ENCODE measurements around the gene SLC25A51. TPM values are rescaled to one million over a fixed set of nuclear protein-coding genes. Genes with fewer than 3 reads are reported as not detected.

Gene SLC25A51
- polyA plus RNA-seq, 3 donors from 2014 or later, result 3.6 to 12.5 (median 10.7) TPM

DNA sequence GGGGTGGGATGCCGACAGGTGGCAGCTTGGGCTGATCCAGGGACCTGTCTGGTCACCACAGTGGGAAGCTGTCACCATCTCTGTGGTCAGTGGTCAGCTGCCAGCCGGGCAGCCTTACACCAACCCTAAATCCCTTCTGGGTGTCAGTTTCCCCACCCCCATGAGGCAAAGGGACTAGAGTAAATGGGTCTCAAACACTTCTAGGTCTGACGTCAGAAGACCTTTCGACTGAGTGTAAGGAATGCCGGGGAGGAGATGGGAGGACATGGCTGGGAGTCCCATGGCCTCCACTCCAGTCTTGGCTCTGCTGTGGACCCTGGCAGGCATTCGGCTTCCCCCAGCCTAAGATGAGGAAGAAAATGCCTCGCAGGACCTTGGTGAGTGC lies 40.3 kb upstream of the SLC25A51 start:
- Mint-ChIP-seq H3K4me1 (no peaks in the 10 kb centered on the region), H3K27ac (no peak overlapping the region), H3K36me3 (peaks cover 0 to 8% (median 0%) of the 10 kb centered on the region in 3 donors), H3K27me3 (ENCODE audit: low read depth in 3 of 3) (peaks cover 0 to 4% (median 3%) of the 10 kb centered on the region in 3 donors), H3K9me3 (no peaks in the 10 kb centered on the region), H3K4me3 (no peak overlapping the region)
- no peak for DNase-seq

- Mint-ChIP-seq H3K9me3 (no peaks in the 10 kb centered on the region), H3K27me3 (ENCODE audit: low read depth in 3 of 3) (peaks cover 0 to 4% (median 3%) of the 10 kb centered on the region in 3 donors), H3K4me1 (no peaks in the 10 kb centered on the region), H3K4me3 (no peak overlapping the region), H3K27ac (no peak overlapping the region), H3K36me3 (peaks cover 0 to 8% (median 0%) of the 10 kb centered on the region in 3 donors)
- DNase-seq, result no peak
These were observed 39.7 kb upstream of the SLC25A51 start for GRCh38 chr9:37943345-37944265.

GRCh38 chr9:37942621-37943344 lies 38.9 kb upstream of the SLC25A51 start:
- Mint-ChIP-seq H3K4me3 (no peak overlapping the region), H3K9me3 (no peaks in the 10 kb centered on the region), H3K36me3 (peaks cover 0 to 8% (median 0%) of the 10 kb centered on the region in 3 donors), H3K4me1 (no peaks in the 10 kb centered on the region), H3K27me3 (ENCODE audit: low read depth in 3 of 3) (peaks cover 0 to 4% (median under 1%) of the 10 kb centered on the region in 3 donors), H3K27ac (peak overlapping the region in 1 of 6 donors; percentile 16)
- no peak for DNase-seq

- no peak overlapping the region for H3K27ac Mint-ChIP-seq
- H3K4me3 Mint-ChIP-seq, result no peak overlapping the region
These were observed 37.3 kb upstream of the SLC25A51 start for GRCh38 chr9:37941253-37941652.

DNA sequence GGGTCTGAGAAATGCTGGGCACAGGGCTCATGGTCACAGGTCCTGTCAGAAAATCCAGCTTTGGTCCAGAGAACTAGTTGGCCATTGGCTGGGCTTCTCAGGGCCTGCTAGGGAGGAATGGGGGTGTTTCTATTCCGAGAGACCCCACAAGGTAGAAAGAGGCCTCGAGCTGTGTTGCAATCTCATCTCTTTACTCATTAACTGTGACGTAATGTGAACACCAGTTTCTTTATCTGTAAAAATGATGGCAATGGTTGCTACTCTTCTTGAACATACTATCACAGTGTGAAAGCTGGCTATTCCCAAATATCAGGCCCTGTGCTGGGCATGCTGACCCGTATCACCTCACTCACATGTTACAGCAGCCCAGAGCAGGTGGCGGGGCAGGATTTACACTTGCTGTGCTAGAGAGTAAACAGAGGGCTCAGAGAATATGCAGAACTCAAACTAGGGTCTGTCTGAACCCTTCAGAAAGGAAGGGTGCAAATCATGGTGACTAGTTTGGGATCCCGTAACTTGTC lies 35.7 kb upstream of the SLC25A51 start:
- Mint-ChIP-seq H3K27ac (no peak overlapping the region), H3K4me1 (no peaks in the 10 kb centered on the region), H3K4me3 (no peak overlapping the region), H3K27me3 (ENCODE audit: low read depth in 3 of 3) (peaks cover 0 to 4% (median 2%) of the 10 kb centered on the region in 3 donors), H3K9me3 (no peaks in the 10 kb centered on the region), H3K36me3 (peaks cover 0 to 5% (median 0%) of the 10 kb centered on the region in 3 donors)
- no peak for DNase-seq

More at GRCh38 chr9:37941253-37941652, 37.3 kb upstream of the SLC25A51 start:
- Mint-ChIP-seq H3K4me1 (no peaks in the 10 kb centered on the region), H3K27me3 (ENCODE audit: low read depth in 3 of 3) (peaks cover 0 to 4% (median 0%) of the 10 kb centered on the region in 3 donors), H3K36me3 (peaks cover 0 to 8% (median 0%) of the 10 kb centered on the region in 3 donors), H3K9me3 (no peaks in the 10 kb centered on the region)
- DNase-seq, result no peak

- Mint-ChIP-seq H3K27ac (no peak overlapping the region), H3K9me3 (no peaks in the 10 kb centered on the region)
These were observed 34.4 kb upstream of the SLC25A51 start for GRCh38 chr9:37938121-37938891.

DNA sequence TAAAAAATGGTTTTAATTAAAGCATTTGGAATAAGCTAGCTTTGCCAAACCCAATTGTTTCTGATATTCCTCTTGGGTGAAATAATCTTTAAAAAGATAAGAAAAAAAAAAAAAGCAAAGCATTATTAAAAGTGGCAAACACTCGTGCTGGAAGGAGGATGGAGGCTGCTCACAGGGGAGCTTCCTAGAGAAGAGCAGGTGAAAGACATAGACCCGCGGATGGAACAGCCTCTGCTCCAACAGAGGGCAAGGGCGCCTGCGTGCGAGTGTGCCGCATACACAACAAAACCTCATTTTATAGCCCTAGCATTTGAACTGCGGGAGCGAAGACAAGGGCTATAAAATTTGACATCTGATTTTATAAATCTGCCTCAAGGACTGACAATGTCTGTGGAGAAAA lies 33.4 kb upstream of the SLC25A51 start:
- Mint-ChIP-seq H3K4me1 (no peaks in the 10 kb centered on the region), H3K27me3 (ENCODE audit: low read depth in 3 of 3) (peaks cover 0 to 4% (median 2%) of the 10 kb centered on the region in 3 donors), H3K27ac (no peak overlapping the region), H3K4me3 (no peak overlapping the region), H3K9me3 (no peaks in the 10 kb centered on the region), H3K36me3 (peaks cover 0 to 5% (median 0%) of the 10 kb centered on the region in 3 donors)
- no peak for DNase-seq

More at GRCh38 chr9:37938121-37938891, 34.4 kb upstream of the SLC25A51 start:
- no peaks in the 10 kb centered on the region for H3K4me1 Mint-ChIP-seq
- no peak for DNase-seq
- H3K4me3 Mint-ChIP-seq, result no peak overlapping the region
- peaks cover 0 to 4% (median 2%) of the 10 kb centered on the region in 3 donors for H3K27me3 Mint-ChIP-seq (ENCODE audit: low read depth in 3 of 3)
- peaks cover 0 to 5% (median 0%) of the 10 kb centered on the region in 3 donors for H3K36me3 Mint-ChIP-seq

- H3K9me3 Mint-ChIP-seq, result no peaks in the 10 kb centered on the region
- DNase-seq, result no peak
- no peak overlapping the region for H3K4me3 Mint-ChIP-seq
- peaks cover 0 to 2% (median 0%) of the 10 kb centered on the region in 3 donors for H3K36me3 Mint-ChIP-seq
- H3K27ac Mint-ChIP-seq, result no peak overlapping the region
- no peaks in the 10 kb centered on the region for H3K4me1 Mint-ChIP-seq
- H3K27me3 Mint-ChIP-seq (ENCODE audit: low read depth in 3 of 3), result peaks cover 0 to 2% (median under 1%) of the 10 kb centered on the region in 3 donors
These were observed 33.0 kb upstream of the SLC25A51 start for GRCh38 chr9:37936965-37937364.

DNA sequence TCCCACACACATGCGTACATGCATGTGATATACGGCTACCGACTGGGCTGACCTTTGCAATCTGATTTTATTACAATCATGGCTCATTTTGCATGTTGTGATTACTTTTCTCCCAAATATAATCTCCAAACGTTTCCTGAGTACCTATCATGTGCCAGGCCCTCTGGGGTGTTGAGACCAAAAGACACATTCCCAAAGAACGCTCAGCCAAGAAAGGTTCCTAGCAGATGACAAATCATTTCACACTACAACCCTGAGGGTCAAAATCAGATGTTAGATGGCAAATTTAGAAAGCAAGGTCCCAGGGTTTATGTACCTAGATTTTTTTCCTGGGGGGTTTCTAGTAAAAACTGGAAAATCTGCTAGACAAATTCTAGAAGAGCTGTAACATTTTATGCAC lies 32.4 kb upstream of the SLC25A51 start:
- no peak overlapping the region for H3K4me3 Mint-ChIP-seq
- DNase-seq, result no peak
- H3K9me3 Mint-ChIP-seq, result no peaks in the 10 kb centered on the region
- no peaks in the 10 kb centered on the region for H3K4me1 Mint-ChIP-seq
- H3K27ac Mint-ChIP-seq, result no peak overlapping the region
- peaks cover 0 to 2% (median 0%) of the 10 kb centered on the region in 3 donors for H3K27me3 Mint-ChIP-seq (ENCODE audit: low read depth in 3 of 3)
- no peaks in the 10 kb centered on the region for H3K36me3 Mint-ChIP-seq

- Mint-ChIP-seq H3K36me3 (no peaks in the 10 kb centered on the region), H3K27ac (no peak overlapping the region), H3K9me3 (no peaks in the 10 kb centered on the region), H3K27me3 (ENCODE audit: low read depth in 3 of 3) (peaks cover 0 to 2% (median 0%) of the 10 kb centered on the region in 3 donors), H3K4me1 (no peaks in the 10 kb centered on the region), H3K4me3 (no peak overlapping the region)
- DNase-seq, result no peak
These were observed 31.2 kb upstream of the SLC25A51 start for GRCh38 chr9:37935096-37935495.

DNA sequence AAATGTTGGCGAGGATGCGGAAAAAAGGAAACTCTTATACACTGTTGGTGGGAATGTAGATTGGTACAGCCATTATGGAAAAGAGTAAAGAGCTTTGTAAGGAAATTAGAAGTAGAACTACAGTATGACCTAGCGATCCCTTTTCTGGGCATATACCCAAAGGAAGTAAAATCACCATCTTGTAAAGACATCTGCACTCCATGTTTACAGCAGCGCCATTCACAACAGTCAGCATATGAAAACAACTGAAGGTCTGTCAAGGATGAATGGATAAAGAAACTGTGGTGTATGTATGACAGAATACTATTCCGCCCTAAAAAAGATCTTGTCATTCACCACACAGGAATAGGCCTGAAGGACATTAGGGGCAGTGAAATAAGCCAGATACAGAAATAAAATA lies 27.7 kb upstream of the SLC25A51 start:
- Mint-ChIP-seq H3K27me3 (ENCODE audit: low read depth in 3 of 3) (peaks cover 0 to 2% (median 0%) of the 10 kb centered on the region in 3 donors), H3K27ac (no peak overlapping the region), H3K9me3 (no peaks in the 10 kb centered on the region), H3K4me3 (no peak overlapping the region), H3K36me3 (no peaks in the 10 kb centered on the region), H3K4me1 (no peaks in the 10 kb centered on the region)
- no peak for DNase-seq

DNA sequence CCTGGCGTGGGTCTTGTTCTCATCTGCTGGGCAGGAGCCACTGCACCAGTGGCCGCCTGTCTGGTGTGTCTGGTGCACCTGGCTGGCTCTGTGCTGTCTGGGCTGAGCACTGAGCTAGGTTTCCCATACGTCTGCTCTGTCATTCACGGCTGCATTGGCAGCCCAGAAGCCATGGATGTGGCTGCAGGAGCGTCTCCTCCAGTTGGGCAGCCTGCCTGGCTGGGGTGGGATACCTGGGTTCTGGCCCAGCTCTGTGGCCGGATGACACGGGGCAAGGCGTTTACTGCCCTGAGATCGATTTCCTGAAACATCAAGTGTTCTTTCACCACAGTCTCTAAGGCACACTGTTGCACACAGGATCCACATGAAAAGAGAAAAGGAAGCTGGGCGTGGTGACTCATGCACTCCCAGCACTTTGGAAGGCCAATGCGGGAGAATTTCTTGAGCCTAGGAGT lies 25.5 kb upstream of the SLC25A51 start:
- no peak overlapping the region for H3K4me3 Mint-ChIP-seq
- no peaks in the 10 kb centered on the region for H3K9me3 Mint-ChIP-seq
- no peak for DNase-seq
- H3K4me1 Mint-ChIP-seq, result no peaks in the 10 kb centered on the region
- no peak overlapping the region for H3K27ac Mint-ChIP-seq
- no peaks in the 10 kb centered on the region for H3K27me3 Mint-ChIP-seq (ENCODE audit: low read depth in 3 of 3)
- no peaks in the 10 kb centered on the region for H3K36me3 Mint-ChIP-seq
